Measurements from ENCODE around the gene SMIM8.
A peak's percentile ranks its signal among the peaks of the same experiment; 100 is the strongest.

SMIM8 gene

DNA sequence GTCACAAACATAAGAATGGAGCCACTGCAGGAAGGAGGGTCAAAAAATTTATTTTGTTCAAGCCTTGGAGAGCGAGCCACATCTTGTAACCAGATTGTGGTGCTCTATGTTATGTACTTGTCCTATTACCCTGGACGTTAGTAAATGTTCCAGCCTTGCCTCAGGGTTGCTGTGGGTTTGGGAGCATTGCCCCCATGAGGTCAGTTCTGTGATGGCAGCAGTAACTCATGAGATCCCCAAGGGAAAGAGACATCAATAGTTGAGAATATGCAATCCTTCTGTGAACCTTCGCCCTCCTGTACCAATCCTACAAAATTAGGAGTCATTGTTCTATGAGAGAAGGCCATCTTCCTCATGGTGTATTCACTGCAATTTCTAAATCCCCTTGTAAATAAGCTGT is 68.9 kb downstream of the SMIM8 start:
- peak; percentile 50 for DNase-seq (ENCODE audit: low spot score)

Measured in AG08396 (cell line).